SK-N-SH (cell line): Measurements from ENCODE around the gene SLC39A7. TPM values are rescaled to one million over a fixed set of nuclear protein-coding genes. Genes with fewer than 3 reads are reported as not detected.

ENCODE experiments used
- CTCF ChIA-PET: fragments of 300-600, 350-600 bp; formaldehyde crosslinking; extraction: SDS; loops from one replicate; lab custom pipeline; 2021; lab: Yijun Ruan, JAX
- POLR2A ChIA-PET: fragments of 350-600 bp; sonication (Branson Sonifier 250); formaldehyde crosslinking; extraction: SDS; loops from one replicate; lab custom pipeline; 2020; ENCODE audit warnings: antibody characterized with exemption, inconsistent platforms; lab: Yijun Ruan, JAX
- DNase-seq: peaks from one replicate; pipeline ENCODE4 v3.0.0; 2012
- H2AFZ ChIP-seq: fragments of 200-600 bp; sonication (generic); 2 replicates; pipeline ENCODE4 v1.8.1; 2016; ENCODE audit warnings: antibody characterized with exemption, mild to moderate bottlenecking, low read depth
- H3F3A ChIP-seq: fragments of 200-600 bp; sonication (generic); replicated peaks from 2 replicates; pipeline ENCODE3; 2016; ENCODE audit warnings: antibody characterized with exemption, mild to moderate bottlenecking; ENCODE audit not compliant: insufficient read depth
- H3K27ac ChIP-seq, 2 experiments: fragments of 200-500 bp in 1 of 2; fragments of 200-600 bp in 1 of 2; sonication (Bioruptor generic) in 1 of 2; sonication (generic), shearing (Covaris generic) in 1 of 2; 2 replicates each; pipeline versions ENCODE4 v1.5.1 to v1.6.1; 2014 to 2016; ENCODE audit warnings: low read depth in 2 of 2, inconsistent platforms in 1 of 2, low read length in 1 of 2, mild to moderate bottlenecking in 1 of 2, mixed read lengths in 1 of 2
- H3K27me3 ChIP-seq: fragments of 200-600 bp; sonication (generic), shearing (Covaris generic); 2 replicates; pipeline ENCODE4 v1.6.1; 2016; ENCODE audit warnings: mixed run types; ENCODE audit not compliant: insufficient read depth
- H3K36me3 ChIP-seq, 2 experiments: fragments of 200-500 bp in 1 of 2; fragments of 200-600 bp in 1 of 2; sonication (Bioruptor generic) in 1 of 2; sonication (generic) in 1 of 2; replicated peaks in 1 of 2; 2 replicates each; pipeline versions ENCODE3 to v1.5.1; 2014 to 2016; ENCODE audit warnings: low read length in 1 of 2, mild to moderate bottlenecking in 1 of 2; ENCODE audit not compliant: insufficient read depth in 2 of 2, control insufficient read depth in 1 of 2
- H3K4me1 ChIP-seq, 2 experiments: fragments of 200-500 bp in 1 of 2; fragments of 200-600 bp in 1 of 2; sonication (Bioruptor generic) in 1 of 2; sonication (generic), shearing (Covaris generic) in 1 of 2; 2 replicates each; pipeline versions ENCODE4 v1.5.1 to v1.6.1; 2014 to 2016; ENCODE audit warnings: low read depth in 1 of 2, low read length in 1 of 2, mixed run types in 1 of 2; ENCODE audit not compliant: insufficient read depth in 2 of 2, control insufficient read depth in 1 of 2
- H3K4me2 ChIP-seq: fragments of 200-600 bp; sonication (generic), shearing (Covaris generic); 2 replicates; pipeline ENCODE4 v1.6.1; 2017; ENCODE audit warnings: mixed run types
- H3K4me3 ChIP-seq, 2 experiments: fragments of 200-500 bp in 1 of 2; fragments of 200-600 bp in 1 of 2; sonication (Bioruptor generic) in 1 of 2; sonication (generic), shearing (Covaris generic) in 1 of 2; 2 replicates each; pipeline versions ENCODE4 v1.5.1 to v1.8.1; 2014 to 2016; ENCODE audit warnings: low read depth in 2 of 2, inconsistent platforms in 1 of 2, low read length in 1 of 2, mild to moderate bottlenecking in 1 of 2, mixed read lengths in 1 of 2, moderate library complexity in 1 of 2
- H3K79me2 ChIP-seq: fragments of 200-600 bp; sonication (generic); 2 replicates; pipeline ENCODE4 v1.8.1; 2017; ENCODE audit warnings: mild to moderate bottlenecking; ENCODE audit not compliant: insufficient read depth
- H3K9ac ChIP-seq: fragments of 200-600 bp; sonication (generic); 2 replicates; pipeline ENCODE4 v1.6.1; 2017; ENCODE audit warnings: mixed run types
- H3K9me2 ChIP-seq: fragments of 200-600 bp; sonication (generic); 2 replicates; pipeline ENCODE4 v1.6.1; 2017; ENCODE audit warnings: mixed run types
- H3K9me3 ChIP-seq: fragments of 200-600 bp; sonication (generic); 2 replicates; pipeline ENCODE4 v1.6.1; 2017; ENCODE audit warnings: mixed run types, mild to moderate bottlenecking, moderate library complexity
- H4K20me1 ChIP-seq: fragments of 200-600 bp; sonication (generic); 2 replicates; pipeline ENCODE4 v1.6.1; 2017; ENCODE audit warnings: mild to moderate bottlenecking, mixed run types; ENCODE audit not compliant: insufficient read depth
- CHD2 ChIP-seq: fragments of 150-350 bp; IDR thresholded peaks from 2 replicates; pipeline ENCODE4 v1.6.1; 2018; ENCODE audit warnings: low read length; ENCODE audit not compliant: partially characterized antibody
- ELF1 ChIP-seq: IDR thresholded peaks from 2 replicates; pipeline ENCODE4 v1.4.0; 2012
- GABPA ChIP-seq: IDR thresholded peaks from 2 replicates; pipeline ENCODE4 v1.4.0; 2012; ENCODE audit warnings: low read depth, mild to moderate bottlenecking
- JUND ChIP-seq: IDR thresholded peaks from 2 replicates; pipeline ENCODE4 v1.4.0; 2012
- MAX ChIP-seq: IDR thresholded peaks from 2 replicates; pipeline ENCODE4 v1.4.0; 2012; ENCODE audit warnings: low read depth
- MXI1 ChIP-seq: IDR thresholded peaks from 2 replicates; pipeline ENCODE4 v1.6.1; 2012; ENCODE audit warnings: mild to moderate bottlenecking, low read depth, low read length, improper control_type of control experiment
- NFIC ChIP-seq: IDR thresholded peaks from 2 replicates; pipeline ENCODE4 v1.4.0; 2012; ENCODE audit warnings: borderline replicate concordance
- NRF1 ChIP-seq: IDR thresholded peaks from 2 replicates; pipeline ENCODE4 v1.6.1; 2012; ENCODE audit warnings: low read depth, mild to moderate bottlenecking, low read length
- POLR2AphosphoS5 ChIP-seq: IDR thresholded peaks from 2 replicates; pipeline ENCODE4 v1.6.1; 2012; ENCODE audit warnings: low read depth, low read length
- REST ChIP-seq: IDR thresholded peaks from 2 replicates; pipeline ENCODE4 v1.6.1; 2012; ENCODE audit warnings: mild to moderate bottlenecking, low read depth, low read length, moderate library complexity
- SIN3A ChIP-seq: IDR thresholded peaks from 2 replicates; pipeline ENCODE4 v1.6.1; 2012; ENCODE audit warnings: low read depth, mild to moderate bottlenecking, low read length, moderate library complexity, borderline replicate concordance
- TAF1 ChIP-seq: IDR thresholded peaks from 2 replicates; pipeline ENCODE4 v1.6.1; 2012; ENCODE audit warnings: low read depth, mild to moderate bottlenecking, low read length, moderate library complexity, borderline replicate concordance
- TEAD4 ChIP-seq: IDR thresholded peaks from 2 replicates; pipeline ENCODE4 v1.4.0; 2012; ENCODE audit warnings: mild to moderate bottlenecking, borderline replicate concordance; ENCODE audit not compliant: insufficient read depth
- YY1 ChIP-seq: IDR thresholded peaks from 2 replicates; pipeline ENCODE4 v1.4.0; 2012; ENCODE audit warnings: low read depth, mild to moderate bottlenecking
- WGBS: methylation state at CpG from one replicate; pipeline ENCODE4 v1.1.6; 2017; ENCODE audit warnings: low lambda C conversion rate; 5-methylcytosine and 5-hydroxymethylcytosine counted together
- polyA plus RNA-seq, 3 experiments: library from polyadenylated mRNA; depleted of rRNA; stranded (reverse); fragments of >200 nt; gene quantifications; 2 replicates each; pipeline ENCODE4 v1.2.3, GENCODE V29; 2012
- TF ChIP-seq, protein P1 (sequence below): IDR thresholded peaks from 2 replicates; pipeline ENCODE4 v1.4.0; 2012; ENCODE audit warnings: low read depth, borderline replicate concordance
- TF ChIP-seq, protein P2 (sequence below): fragments of 150-350 bp; IDR thresholded peaks from 2 replicates; pipeline ENCODE4 v1.6.1; 2017; ENCODE audit warnings: antibody characterized with exemption, low read length, low read depth, borderline replicate concordance

SLC39A7 gene, protein sequence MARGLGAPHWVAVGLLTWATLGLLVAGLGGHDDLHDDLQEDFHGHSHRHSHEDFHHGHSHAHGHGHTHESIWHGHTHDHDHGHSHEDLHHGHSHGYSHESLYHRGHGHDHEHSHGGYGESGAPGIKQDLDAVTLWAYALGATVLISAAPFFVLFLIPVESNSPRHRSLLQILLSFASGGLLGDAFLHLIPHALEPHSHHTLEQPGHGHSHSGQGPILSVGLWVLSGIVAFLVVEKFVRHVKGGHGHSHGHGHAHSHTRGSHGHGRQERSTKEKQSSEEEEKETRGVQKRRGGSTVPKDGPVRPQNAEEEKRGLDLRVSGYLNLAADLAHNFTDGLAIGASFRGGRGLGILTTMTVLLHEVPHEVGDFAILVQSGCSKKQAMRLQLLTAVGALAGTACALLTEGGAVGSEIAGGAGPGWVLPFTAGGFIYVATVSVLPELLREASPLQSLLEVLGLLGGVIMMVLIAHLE
- polyA plus RNA-seq (2012; rRNA removed): 129 and 138 TPM in 2 replicates
- polyA plus RNA-seq (2012; cell fraction: cytosol; rRNA removed): 125 and 141 TPM in 2 replicates
- polyA plus RNA-seq (2012; cell fraction: nucleus; rRNA removed): 115 and 121 TPM in 2 replicates

DNA sequence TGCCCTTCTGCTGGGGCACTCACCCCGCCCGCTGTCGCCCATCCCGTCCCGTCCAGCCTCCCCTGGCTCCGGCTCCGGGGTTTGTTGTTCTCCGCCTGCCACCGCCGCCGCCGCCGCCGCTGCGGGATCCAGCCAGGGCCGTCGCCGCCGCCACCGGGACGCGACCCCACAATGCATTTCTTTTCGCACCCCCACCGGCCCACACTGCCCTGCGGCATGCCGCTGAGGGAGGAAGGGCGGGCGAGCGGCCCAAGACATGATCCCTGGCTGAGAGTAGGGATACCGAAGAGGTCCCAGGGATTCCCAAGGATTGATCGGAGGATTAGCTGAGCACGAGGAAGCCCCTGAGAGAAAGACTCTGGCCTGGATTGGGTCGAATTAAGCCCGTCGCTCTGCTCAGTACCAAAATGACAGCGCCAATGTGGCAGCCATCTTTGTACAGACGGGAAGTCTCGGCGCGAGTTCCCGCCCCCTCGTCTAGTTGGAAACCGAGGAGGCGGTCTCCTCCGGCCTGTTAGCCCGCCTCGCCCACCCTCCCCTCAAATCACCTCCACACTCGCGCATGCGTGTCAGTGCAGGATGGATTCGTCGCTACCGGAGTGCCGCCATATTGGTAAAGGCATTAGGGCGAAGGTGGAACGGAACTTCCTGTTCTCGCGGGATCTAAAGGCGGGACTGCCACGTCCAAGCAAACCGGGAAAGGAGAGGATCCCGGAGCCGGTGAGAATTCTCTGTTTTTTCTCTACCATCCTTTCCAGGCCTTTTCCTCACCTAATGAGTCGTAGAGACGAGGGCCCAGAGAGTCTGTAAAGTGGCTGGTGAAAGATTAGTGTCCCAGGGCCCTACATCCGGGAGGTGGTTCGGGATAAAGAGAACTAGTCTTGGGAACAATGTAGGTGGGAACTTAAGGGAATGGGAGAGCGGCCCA is at the start of gene SLC39A7, which contains the start of gene RXRB:
Gene SLC39A7 (plus strand): TSS at position 649 of the 928 bp plus-strand sequence. CDS start 379 bp downstream, outside the sequence.
Gene RXRB (minus strand): TSS at position 447 of the 928 bp plus-strand sequence. CDS start 189 bp downstream, at position 258.
- peaks cover 17 to 41% of the 10 kb centered on the region in 2 experiments; a peak in 3 of 4 replicates for H3K4me1 ChIP-seq
- peak within 1 kb of the TSS; percentile 98 for H3K4me2 ChIP-seq
- H3K79me2 ChIP-seq: peaks cover 64% of the 10 kb centered on the region
- H3K4me3 ChIP-seq: peak within 1 kb of the TSS; percentile 82 to 97
- POLR2A ChIA-PET: interaction anchor here (1.2 kb wide), 1 partner anchor 8 kb away, joined by 3 read pairs; the partner anchor contains the start of gene RING1
- peaks cover 26% of the 10 kb centered on the region for H4K20me1 ChIP-seq
- H3K36me3 ChIP-seq: peaks cover 28 to 44% of the 10 kb centered on the region in 2 experiments
- under 1% methylated on average over 42 of the region's 68 CpGs for WGBS
- peak within 1 kb of the TSS; percentile 87 for H2AFZ ChIP-seq
- H3K27me3 ChIP-seq: no peaks in the 10 kb centered on the region
- CTCF ChIA-PET: interaction anchor here (3.7 kb wide), 1 partner anchor 8 kb away, joined by 27 read pairs; the partner anchor contains the start of gene RING1
- H3K9ac ChIP-seq: peak within 1 kb of the TSS; percentile 96
- no peaks in the 10 kb centered on the region for H3K9me3 ChIP-seq
- TF ChIP-seq POLR2AphosphoS5: peak; percentile 91
- peak; percentile 99 for TF ChIP-seq YY1
- no peak for TF ChIP-seq NFIC
- peak; percentile 85; the same call in 1 of the 2 replicates for TF ChIP-seq SIN3A
- peak; percentile 80 for TF ChIP-seq ELF1
- TF ChIP-seq TAF1: peak; percentile 75
- TF ChIP-seq NRF1: peak; percentile 97
- TF ChIP-seq REST: no peak
- peak; percentile 23; the same call in 1 of the 2 replicates for TF ChIP-seq TEAD4
- peak; percentile 99 for TF ChIP-seq CHD2
- TF ChIP-seq, protein P1, sequence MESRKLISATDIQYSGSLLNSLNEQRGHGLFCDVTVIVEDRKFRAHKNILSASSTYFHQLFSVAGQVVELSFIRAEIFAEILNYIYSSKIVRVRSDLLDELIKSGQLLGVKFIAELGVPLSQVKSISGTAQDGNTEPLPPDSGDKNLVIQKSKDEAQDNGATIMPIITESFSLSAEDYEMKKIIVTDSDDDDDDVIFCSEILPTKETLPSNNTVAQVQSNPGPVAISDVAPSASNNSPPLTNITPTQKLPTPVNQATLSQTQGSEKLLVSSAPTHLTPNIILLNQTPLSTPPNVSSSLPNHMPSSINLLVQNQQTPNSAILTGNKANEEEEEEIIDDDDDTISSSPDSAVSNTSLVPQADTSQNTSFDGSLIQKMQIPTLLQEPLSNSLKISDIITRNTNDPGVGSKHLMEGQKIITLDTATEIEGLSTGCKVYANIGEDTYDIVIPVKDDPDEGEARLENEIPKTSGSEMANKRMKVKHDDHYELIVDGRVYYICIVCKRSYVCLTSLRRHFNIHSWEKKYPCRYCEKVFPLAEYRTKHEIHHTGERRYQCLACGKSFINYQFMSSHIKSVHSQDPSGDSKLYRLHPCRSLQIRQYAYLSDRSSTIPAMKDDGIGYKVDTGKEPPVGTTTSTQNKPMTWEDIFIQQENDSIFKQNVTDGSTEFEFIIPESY: peak; percentile 99
- peak; percentile 64; the same call in 1 of the 2 replicates for TF ChIP-seq MAX
- peak; percentile 40; the same call in 1 of the 2 replicates for TF ChIP-seq MXI1
- no peak for TF ChIP-seq JUND
- TF ChIP-seq, protein P2, sequence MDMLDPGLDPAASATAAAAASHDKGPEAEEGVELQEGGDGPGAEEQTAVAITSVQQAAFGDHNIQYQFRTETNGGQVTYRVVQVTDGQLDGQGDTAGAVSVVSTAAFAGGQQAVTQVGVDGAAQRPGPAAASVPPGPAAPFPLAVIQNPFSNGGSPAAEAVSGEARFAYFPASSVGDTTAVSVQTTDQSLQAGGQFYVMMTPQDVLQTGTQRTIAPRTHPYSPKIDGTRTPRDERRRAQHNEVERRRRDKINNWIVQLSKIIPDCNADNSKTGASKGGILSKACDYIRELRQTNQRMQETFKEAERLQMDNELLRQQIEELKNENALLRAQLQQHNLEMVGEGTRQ: no peak
- peak; percentile 79 for TF ChIP-seq GABPA
- no peaks in the 10 kb centered on the region for H3K9me2 ChIP-seq
- peak within 1 kb of the TSS; percentile 97 to 99 for H3K27ac ChIP-seq
- DNase-seq: peak; percentile 96
- H3F3A ChIP-seq: peaks cover 14% of the 10 kb centered on the region
